Measurements from ENCODE around the gene LIMS2.

The LIMS2 gene

GRCh38 chr2:127631997-127632581 lies 43.2 kb downstream of the LIMS2 start:
- no peak for DNase-seq

- DNase-seq, result no peak
These were observed 43.8 kb downstream of the LIMS2 start for GRCh38 chr2:127631541-127631996.

DNA sequence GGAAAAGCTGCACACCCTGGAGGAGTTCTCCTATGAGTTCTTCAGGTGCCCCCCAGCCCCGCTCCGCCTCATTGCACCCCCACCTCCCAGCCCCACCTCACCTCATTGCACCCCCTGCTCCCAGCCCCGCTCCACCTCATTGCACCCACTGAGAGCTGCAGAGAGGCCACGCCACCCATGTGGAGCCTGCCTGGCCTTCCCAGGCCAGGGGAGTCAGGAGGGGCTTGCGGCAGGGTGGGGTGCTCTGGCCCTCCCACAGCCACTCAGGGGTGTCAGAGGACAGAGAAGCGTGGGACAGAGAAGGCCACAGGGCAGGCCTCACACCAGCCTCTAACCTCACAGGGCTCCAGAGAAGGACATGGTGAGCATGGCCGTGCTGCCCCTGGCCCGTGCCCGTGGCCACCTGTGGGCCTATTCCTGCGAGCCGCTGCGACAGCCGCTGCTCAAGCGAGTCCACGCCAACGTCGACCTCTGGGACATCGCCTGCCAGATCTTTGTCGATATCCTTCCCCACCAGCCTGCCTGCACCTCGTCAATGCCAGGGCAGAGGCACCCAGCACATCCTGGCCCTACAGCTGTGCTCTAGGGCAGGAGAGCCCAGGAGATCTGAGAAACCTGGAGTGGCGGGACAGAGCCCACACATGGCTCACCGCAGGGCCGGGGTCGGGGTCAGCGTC lies 44.3 kb downstream of the LIMS2 start:
- DNase-seq, result no peak

DNA sequence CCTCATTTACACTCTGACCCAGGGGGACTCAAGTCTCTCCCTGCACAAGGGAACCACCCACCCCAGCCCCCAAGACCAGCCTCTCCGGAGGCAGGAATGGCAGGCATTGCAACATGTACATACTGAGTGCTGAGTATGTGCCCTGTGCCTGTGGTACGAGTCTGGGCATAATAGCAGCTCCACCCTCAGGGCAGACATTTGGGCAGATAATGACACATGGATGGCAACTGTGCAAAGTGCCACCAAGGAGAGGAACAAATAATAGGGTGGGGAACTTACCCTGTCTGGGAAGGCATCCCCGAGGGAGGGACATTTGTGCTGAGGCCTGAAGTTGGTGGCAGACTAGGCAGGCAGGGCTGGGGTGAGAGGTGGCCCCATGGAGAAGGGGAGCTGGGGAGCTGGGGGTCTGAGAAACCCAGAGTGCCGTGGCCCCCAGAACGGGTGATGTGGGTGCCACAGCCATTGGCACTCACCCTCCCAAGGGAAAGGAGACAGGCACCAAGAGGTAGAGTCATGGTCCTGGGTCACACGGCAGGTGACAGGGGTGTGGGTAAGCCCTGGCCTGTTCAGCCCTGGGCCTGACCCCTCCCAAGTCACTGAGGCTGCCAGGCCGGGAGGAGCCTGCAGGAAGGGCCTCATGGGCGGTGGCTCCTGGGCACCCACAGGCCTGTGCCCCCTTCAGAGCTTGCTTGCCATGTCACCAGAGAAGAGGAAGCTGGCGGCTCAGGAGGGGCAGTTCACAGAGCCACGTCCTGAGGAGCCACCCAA lies 45.0 kb downstream of the LIMS2 start:
- no peak for DNase-seq

GRCh38 chr2:127629637-127630036 lies 45.7 kb downstream of the LIMS2 start:
- DNase-seq, result no peak

DNA sequence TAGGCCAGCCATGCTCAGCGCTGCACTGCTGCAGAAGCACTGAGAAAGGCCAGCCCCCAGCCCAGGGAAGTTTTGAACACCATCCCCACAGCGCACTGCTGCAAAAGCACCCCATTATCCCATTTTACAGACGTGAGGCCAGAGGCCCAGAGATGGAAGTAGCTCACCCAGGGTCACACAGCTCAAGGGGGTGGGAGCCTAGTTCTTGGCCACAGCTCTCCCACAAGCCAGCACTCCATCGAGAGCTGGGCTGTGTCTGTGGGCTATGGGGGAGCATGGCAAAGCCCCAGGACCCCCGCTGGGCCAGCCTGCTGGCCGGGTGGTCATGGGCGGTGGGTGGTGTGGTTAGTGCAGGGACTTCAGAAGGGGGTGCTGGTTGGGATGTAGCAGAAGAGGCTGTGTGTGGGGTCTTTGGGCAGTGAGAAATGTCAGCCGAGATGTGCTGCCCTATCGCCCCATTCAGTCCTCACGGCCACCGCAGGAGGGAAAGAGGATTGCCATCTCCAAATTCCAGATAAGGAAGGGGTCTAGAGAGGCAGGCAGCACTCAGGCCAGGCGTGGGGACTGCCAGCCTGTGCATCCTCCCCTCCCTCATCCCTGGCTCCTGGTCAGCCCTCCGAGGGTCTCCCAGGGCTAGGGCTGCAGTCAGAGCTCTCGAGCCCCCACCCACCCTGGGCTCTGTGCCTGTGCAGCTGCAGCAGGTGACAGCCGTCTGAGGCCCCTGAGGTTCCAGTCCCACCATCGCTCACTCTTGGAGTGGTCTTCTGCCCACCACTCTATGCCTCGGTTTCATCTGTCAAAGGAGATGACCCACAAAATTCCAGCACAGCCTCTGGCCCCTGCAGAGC lies 46.3 kb downstream of the LIMS2 start:
- no peak for DNase-seq

- no peak for DNase-seq
These were observed 47.4 kb downstream of the LIMS2 start for GRCh38 chr2:127627740-127628571.

DNA sequence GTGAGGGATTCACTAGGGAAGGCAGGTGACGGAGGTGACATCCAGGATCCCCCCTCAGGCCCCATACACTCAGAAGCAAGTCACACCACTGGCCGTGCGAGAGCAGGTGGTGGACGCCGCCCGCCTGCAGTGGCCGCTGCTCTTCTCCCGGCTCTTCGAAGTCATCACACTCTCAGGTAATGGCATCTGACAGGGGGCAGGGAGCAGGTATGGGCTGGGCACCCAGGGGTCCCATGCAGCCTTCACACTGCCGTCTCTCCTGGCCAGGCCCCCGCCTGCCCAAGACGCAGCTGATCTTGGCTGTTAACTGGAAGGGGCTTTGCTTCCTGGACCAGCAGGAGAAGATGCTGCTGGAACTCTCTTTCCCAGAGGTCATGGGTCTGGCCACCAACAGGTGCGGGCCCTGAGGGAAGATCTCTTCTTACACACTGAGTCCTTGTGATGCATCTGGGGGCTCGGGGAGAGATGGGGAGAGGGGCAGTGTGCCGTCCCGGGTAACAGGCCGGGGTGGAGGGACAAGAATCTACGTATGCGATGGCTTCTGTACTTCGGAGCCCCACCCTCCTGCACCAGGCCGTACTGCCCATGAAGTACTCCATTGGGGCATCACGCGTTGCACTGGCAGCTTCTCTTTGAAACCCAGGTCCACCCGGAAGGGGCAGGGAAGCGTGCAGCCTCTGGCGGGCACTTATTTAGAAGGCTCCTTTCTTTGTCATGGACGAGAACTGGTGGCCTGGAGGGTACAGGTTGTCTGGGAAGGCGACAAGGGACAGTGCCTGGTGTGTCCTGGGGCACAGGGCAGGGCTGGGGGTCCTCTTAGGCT lies 48.2 kb downstream of the LIMS2 start:
- DNase-seq, result no peak

DNA sequence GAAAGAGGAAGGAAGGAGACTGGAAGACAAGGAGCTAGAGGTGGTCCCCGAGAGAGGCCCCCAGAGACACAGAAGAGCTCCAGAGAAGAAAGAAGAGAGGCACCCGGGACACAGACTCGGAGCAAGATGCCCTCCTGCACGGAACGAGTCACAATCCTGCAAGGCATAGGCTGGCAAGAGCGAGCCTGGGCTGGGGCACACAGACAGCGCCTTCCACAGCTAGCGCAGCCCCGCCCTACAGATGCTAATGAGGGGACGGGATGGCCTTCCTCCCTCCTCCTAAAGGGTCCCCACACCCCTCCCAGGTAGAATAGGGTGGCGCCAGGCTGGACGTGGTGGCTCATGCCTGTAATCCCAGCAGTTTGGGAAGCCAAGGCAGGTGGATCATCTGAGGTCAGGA lies 49.2 kb downstream of the LIMS2 start:
- no peak for DNase-seq

DNA sequence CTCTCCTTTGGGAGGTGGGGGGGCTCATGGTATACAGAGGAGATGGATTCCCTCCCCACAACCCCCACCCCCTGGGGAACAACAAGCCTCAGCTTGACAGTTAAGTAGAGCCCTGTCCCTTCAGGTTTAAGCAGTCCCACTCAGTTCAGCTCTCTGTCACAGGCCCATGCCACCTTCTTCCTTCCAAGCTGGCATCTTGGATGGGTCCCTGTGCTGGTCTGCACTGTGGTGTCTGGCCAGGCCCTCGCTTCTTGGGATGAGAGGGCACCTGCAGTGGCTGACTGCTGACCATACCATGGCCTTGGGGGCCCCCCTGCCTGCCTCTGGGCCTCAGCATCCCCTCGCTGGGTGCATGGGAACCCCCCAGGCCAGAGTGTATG lies 49.8 kb downstream of the LIMS2 start:
- no peak for DNase-seq

GRCh38 chr2:127624756-127625571 lies 50.4 kb downstream of the LIMS2 start:
- DNase-seq, result no peak

GRCh38 chr2:127624320-127624755 lies 51.0 kb downstream of the LIMS2 start:
- DNase-seq, result no peak

DNA sequence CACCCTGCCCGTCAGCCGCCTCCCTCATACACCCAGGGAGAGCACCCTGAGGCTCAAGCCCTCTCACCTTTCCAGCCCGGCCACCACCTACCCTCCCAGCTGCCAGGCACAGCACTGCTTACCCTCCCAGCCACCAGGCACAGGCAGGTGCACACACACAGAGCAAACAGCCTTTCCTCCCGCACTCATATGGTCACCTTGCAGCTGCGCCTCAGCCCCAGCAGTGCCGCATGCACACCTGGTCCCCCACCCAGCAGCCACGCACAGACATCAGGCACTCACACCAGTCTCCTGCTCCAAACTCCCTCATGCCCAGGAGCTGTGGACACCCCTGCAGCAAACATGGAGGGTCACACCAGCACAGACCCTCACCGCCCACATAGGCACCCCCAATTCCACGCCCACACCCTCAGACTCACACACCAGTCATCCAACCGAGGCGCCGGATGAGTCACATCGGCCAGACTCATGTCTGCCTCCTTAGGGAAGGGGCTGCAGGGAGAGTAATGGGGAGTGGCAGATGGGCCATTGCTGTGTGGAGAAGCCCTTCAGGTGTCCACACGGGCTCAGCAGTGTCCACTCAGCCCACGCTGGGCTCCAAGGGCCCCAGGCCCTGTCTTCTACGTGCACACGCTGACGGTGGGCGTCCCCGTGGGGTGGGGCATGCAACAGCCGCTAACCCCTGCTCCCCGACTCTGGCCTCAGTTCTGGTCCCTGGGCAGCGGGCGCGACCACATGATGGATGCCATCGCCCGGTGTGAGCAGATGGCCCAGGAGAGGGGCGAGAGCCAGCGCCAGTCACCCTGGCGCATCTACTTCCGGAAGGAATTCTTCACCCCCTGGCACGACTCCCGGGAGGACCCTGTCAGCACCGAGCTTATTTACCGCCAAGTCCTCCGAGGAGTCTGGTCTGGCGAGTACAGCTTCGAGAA lies 51.7 kb downstream of the LIMS2 start:
- DNase-seq, result no peak

DNA sequence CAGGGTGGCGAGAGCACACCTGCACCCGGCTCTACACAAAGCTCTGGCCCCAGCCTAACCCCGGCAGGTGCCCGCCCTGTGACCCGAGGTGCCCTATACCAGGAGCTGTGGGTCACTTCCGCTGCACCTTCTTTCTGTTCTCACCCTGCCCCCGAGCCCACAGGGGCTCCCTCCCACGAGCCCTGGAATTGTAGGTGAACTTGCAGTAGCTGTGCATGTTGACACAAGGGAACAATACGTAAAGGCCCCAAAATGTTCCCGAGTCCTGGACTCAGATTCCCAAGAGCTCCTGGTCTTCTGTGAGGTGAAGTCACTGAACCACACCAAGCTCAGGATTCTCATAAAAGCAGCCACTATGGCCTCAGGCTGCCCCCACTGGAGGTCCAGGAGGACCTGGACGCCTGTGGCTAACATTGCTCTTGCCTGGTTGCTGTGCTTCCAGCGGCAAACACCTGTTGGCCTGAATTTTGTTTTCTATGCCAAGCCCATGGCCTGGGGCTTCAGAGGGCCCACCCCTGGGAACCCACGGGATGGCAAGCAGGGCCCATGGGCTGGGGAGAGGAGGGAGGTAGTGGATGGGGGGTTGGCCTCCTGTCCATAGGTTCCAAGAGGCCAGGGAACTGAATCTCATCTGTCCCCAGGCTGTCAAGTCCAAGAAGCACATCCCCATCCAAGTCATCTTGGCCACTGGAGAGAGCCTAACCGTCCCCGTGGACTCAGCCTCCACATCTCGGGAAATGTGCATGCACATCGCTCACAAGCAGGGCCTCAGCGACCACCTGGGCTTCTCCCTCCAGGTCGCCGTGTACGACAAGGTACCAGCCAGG lies 52.6 kb downstream of the LIMS2 start:
- DNase-seq, result no peak

- no peak for DNase-seq
These were observed 53.3 kb downstream of the LIMS2 start for GRCh38 chr2:127621981-127622431.

GRCh38 chr2:127620866-127621265 lies 54.5 kb downstream of the LIMS2 start:
- no peak for DNase-seq

DNA sequence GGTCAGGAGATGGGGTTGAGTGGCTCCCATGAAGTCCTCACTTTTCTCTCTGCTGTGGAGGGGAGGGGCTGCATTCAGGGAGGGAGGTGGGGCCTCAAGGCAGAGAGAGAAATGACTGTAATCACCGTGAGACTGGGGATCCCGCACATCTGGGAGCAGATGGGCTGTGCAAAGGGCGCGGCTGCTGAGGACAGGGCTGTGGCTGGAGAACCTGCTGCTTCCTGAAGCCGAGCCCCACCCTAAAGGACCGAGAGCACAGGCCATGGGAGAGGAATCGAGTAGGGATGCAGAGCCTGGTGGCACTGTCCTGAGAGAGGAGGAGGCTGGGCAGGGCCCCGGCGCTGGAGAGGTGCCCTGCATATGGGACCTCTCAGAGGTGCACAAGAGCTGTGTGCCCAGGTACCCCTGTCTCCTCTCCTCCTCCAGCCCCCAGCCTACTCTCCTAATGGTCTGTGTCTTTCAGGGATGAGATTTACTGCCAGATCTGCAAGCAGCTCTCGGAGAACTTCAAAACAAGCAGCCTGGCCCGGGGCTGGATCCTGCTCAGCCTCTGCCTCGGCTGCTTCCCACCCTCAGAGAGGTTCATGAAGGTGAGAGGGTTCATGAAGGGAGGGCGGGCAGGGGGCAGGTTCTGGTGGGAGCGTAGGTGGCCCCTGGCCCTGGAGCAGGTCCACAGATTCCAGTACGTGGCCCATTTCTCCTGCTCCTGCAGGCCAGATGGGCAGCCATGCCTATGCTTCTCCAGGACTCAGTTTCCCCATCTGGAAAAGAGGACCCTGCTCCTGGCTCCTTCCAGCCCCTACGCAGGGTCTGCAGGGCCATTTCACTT lies 55.2 kb downstream of the LIMS2 start:
- DNase-seq, result no peak
